ENCODE results near the gene PLCD1. TPM values are rescaled to one million over a fixed set of nuclear protein-coding genes. Genes with fewer than 3 reads are reported as not detected.
"Not testable (repeated sequence)": the region's sequence is repeated elsewhere in the genome, so short reads cannot be mapped to it uniquely, and the experiment has no call there.

The PLCD1 gene
- total RNA-seq, 1 donor from 2014 or later: 20.7 TPM

GRCh38 chr3:37974121-37975083 lies 55.0 kb downstream of the PLCD1 start:
- Mint-ChIP-seq H3K4me3 (no peak overlapping the region), H3K27me3 (ENCODE audit: low read depth) (no peaks in the 10 kb centered on the region), H3K36me3 (peaks cover 25% of the 10 kb centered on the region), H3K4me1 (no peaks in the 10 kb centered on the region), H3K9me3 (no peaks in the 10 kb centered on the region), H3K27ac (no peak overlapping the region)
- TF ChIP-seq CTCF (IDR thresholded peaks at IDR 0.05; ENCODE audit: unreplicated experiment): peak; percentile 63
- DNase-seq (ENCODE audit: low spot score in 2 of 2, unreplicated experiment in 2 of 2): peak in 1 of 2 experiments; percentile 56

- DNase-seq (ENCODE audit: low spot score in 2 of 2, unreplicated experiment in 2 of 2): no peak
- no peak overlapping the region for H3K27ac Mint-ChIP-seq
- no peak for TF ChIP-seq CTCF (IDR thresholded peaks at IDR 0.05; ENCODE audit: unreplicated experiment)
- H3K4me3 Mint-ChIP-seq: no peak overlapping the region
- H3K4me1 Mint-ChIP-seq: no peaks in the 10 kb centered on the region
- H3K36me3 Mint-ChIP-seq: peaks cover 25% of the 10 kb centered on the region
- H3K27me3 Mint-ChIP-seq (ENCODE audit: low read depth): no peaks in the 10 kb centered on the region
- H3K9me3 Mint-ChIP-seq: no peaks in the 10 kb centered on the region
Measured at GRCh38 chr3:37973246-37974054, 56.0 kb downstream of the PLCD1 start.

- H3K4me3 Mint-ChIP-seq; H3K27me3 Mint-ChIP-seq (ENCODE audit: low read depth); DNase-seq (ENCODE audit: low spot score in 2 of 2, unreplicated experiment in 2 of 2); H3K27ac Mint-ChIP-seq; H3K9me3 Mint-ChIP-seq; H3K4me1 Mint-ChIP-seq: not testable (repeated sequence)
- H3K36me3 Mint-ChIP-seq: peaks cover 22% of the 10 kb centered on the region
Measured at GRCh38 chr3:37972056-37972455, 57.4 kb downstream of the PLCD1 start.

DNA sequence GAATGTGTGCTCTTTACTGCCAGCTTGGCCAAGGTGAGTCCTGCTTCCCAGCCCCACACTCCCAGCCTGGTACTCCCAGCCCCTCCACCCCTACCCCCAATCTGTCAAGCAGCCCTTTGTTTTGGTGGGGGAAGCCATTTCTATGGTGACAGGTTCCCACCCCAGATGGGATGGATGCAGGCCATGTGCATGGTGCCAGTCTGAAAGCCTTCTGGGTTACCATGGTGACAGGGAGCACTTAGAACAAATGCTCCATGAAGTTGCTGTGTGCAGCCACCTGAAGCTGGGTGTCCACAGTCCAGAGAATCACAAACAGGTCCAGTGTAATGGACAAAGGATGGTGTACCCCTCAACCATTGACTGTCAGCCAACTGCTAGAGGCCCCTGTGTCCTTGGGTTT lies 58.0 kb downstream of the PLCD1 start:
- Mint-ChIP-seq H3K27ac (no peak overlapping the region), H3K4me3 (no peak overlapping the region), H3K27me3 (ENCODE audit: low read depth) (no peaks in the 10 kb centered on the region), H3K36me3 (peaks cover 18% of the 10 kb centered on the region), H3K4me1 (no peaks in the 10 kb centered on the region), H3K9me3 (no peaks in the 10 kb centered on the region)
- no peak for TF ChIP-seq CTCF (IDR thresholded peaks at IDR 0.05; ENCODE audit: unreplicated experiment)
- no peak for DNase-seq (ENCODE audit: low spot score in 2 of 2, unreplicated experiment in 2 of 2)

DNA sequence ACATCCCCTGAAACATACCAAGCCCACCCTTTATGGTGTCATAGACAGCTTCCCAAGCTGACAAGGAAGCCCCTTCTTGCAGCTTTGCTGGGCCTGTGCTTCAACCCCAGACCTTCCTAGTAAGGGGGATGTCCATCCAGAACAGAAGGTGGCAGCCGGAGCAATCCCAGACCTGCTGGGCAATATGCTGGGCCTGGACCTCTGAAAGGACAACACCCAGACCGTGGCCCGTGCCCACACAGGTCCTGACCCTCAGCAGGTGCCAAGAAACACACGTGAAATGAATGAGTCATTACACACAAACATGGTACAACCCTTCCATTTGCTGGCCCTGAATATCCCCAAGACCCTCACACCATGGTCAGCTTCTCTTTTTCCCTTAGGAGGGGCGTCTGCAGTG lies 58.6 kb downstream of the PLCD1 start:
- Mint-ChIP-seq H3K36me3 (peaks cover 16% of the 10 kb centered on the region), H3K27me3 (ENCODE audit: low read depth) (no peaks in the 10 kb centered on the region), H3K9me3 (no peaks in the 10 kb centered on the region), H3K4me1 (no peaks in the 10 kb centered on the region), H3K4me3 (no peak overlapping the region), H3K27ac (no peak overlapping the region)
- DNase-seq (ENCODE audit: low spot score in 2 of 2, unreplicated experiment in 2 of 2): no peak
- no peak for TF ChIP-seq CTCF (IDR thresholded peaks at IDR 0.05; ENCODE audit: unreplicated experiment)
